ENCODE results near the gene LCE2C.
"Not testable (repeated sequence)": the region's sequence is repeated elsewhere in the genome, so short reads cannot be mapped to it uniquely, and the experiment has no call there.

DNA sequence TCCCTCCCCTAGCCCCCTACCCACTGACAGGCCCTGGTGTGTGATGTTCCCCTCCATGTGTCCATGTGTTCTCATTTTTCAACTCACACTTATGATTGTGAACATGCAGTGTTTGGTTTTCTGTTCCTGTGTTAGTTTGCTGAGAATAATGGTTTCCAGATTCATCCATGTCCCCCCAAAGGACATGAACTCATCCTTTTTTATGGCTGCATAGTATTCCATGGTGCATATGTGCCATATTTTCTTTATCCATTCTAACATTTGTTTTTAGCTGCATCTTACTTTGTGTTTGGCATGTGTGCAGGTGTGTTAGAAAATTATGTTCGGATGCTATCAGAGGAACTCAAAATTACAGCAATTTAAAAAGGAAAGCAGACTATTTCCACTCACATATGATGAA is 8.9 kb upstream of the LCE2C start:
- TF ChIP-seq, protein P1, sequence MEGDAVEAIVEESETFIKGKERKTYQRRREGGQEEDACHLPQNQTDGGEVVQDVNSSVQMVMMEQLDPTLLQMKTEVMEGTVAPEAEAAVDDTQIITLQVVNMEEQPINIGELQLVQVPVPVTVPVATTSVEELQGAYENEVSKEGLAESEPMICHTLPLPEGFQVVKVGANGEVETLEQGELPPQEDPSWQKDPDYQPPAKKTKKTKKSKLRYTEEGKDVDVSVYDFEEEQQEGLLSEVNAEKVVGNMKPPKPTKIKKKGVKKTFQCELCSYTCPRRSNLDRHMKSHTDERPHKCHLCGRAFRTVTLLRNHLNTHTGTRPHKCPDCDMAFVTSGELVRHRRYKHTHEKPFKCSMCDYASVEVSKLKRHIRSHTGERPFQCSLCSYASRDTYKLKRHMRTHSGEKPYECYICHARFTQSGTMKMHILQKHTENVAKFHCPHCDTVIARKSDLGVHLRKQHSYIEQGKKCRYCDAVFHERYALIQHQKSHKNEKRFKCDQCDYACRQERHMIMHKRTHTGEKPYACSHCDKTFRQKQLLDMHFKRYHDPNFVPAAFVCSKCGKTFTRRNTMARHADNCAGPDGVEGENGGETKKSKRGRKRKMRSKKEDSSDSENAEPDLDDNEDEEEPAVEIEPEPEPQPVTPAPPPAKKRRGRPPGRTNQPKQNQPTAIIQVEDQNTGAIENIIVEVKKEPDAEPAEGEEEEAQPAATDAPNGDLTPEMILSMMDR (tag by site-specific recombination; IDR thresholded peaks at IDR 0.05): not testable (repeated sequence)
- TF ChIP-seq, protein P2, sequence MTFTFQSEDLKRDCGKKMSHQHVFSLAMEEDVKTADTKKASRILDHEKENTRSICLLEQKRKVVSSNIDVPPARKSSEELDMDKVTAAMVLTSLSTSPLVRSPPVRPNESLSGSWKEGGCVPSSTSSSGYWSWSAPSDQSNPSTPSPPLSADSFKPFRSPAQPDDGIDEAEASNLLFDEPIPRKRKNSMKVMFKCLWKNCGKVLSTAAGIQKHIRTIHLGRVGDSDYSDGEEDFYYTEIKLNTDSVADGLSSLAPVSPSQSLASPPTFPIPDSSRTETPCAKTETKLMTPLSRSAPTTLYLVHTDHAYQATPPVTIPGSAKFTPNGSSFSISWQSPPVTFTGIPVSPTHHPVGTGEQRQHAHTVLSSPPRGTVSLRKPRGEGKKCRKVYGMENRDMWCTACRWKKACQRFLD (tag by site-specific recombination; IDR thresholded peaks at IDR 0.05): not testable (repeated sequence)
- TF ChIP-seq ZNF549 (tag by site-specific recombination; IDR thresholded peaks at IDR 0.05): not testable (repeated sequence)

Data from HEK293 (cell line).